Heart left ventricle (tissue), 16 donors: ENCODE data around the gene BRICD5. TPM values are rescaled to one million over a fixed set of nuclear protein-coding genes. Genes with fewer than 3 reads are reported as not detected.

Experiments
- ATAC-seq, 4 donors: fragments of 200-7000 bp; cut with Tn5 transposase; one replicate each; pipeline ENCODE4 v1.9.1; 2020 to 2022; ENCODE audit warnings: moderate library complexity in 4 of 4, mild to moderate bottlenecking in 3 of 4, moderate number of reproducible peaks in 1 of 4
- DNase-seq, 5 donors: peaks; one replicate each; pipeline ENCODE4 v3.0.0-alpha.2; 2020
- H3K27ac ChIP-seq, 12 donors: fragments of 200-600 bp; sonication (generic) in 4 of 12; one replicate each; pipeline versions ENCODE4 v1.5.0 to v1.8.0; 2016 to 2022; ENCODE audit warnings: mild to moderate bottlenecking in 2 of 12
- H3K27me3 ChIP-seq, 9 donors: fragments of 200-600 bp; sonication (generic) in 2 of 9; one replicate each; pipeline versions ENCODE4 v1.5.1 to v1.8.0; 2016 to 2022; ENCODE audit warnings: mild to moderate bottlenecking in 3 of 9
- H3K36me3 ChIP-seq, 9 donors: fragments of 200-600 bp; sonication (generic) in 2 of 9; one replicate each; pipeline versions ENCODE4 v1.5.0 to v1.8.0; 2018 to 2022; ENCODE audit warnings: mild to moderate bottlenecking in 2 of 9
- H3K4me1 ChIP-seq, 12 donors: fragments of 200-600 bp; sonication (generic) in 4 of 12; one replicate each; pipeline versions ENCODE4 v1.5.0 to v1.8.0; 2016 to 2022; ENCODE audit warnings: mild to moderate bottlenecking in 3 of 12
- H3K4me3 ChIP-seq, 12 donors: fragments of 200-600 bp; sonication (generic) in 4 of 12; one replicate each; pipeline versions ENCODE4 v1.5.0 to v1.8.0; 2017 to 2022; ENCODE audit warnings: mild to moderate bottlenecking in 9 of 12, moderate library complexity in 4 of 12
- H3K9me3 ChIP-seq, 12 donors: fragments of 200-600 bp; sonication (generic) in 4 of 12; one replicate each; pipeline versions ENCODE4 v1.5.0 to v1.8.0; 2016 to 2022; ENCODE audit warnings: mild to moderate bottlenecking in 1 of 12
- POLR2A ChIP-seq, 2 donors: fragments of 450-650 bp; IDR thresholded peaks; one replicate each; pipeline ENCODE4 v1.6.1; 2017; ENCODE audit warnings: antibody characterized with exemption in 2 of 2, mild to moderate bottlenecking in 2 of 2, moderate library complexity in 2 of 2
- WGBS, 4 donors: extraction: QIAGEN DNeasy Blood & Tissue Kit in 2 of 4; methylation state at CpG; one replicate each; pipeline versions ENCODE4 v1.1.5 to v1.1.7; 2013 to 2018; 5-methylcytosine and 5-hydroxymethylcytosine counted together
- intact Hi-C, 10 donors: fragments of 100-400 bp; cut with DNase I; formaldehyde crosslinking; loops; one replicate each; pipeline versions ENCODE4 v1.11.1 to v1.14.2; 2022
- polyA plus RNA-seq, 2 donors: library from polyadenylated mRNA; stranded (reverse); fragments of 200-250 nt; gene quantifications; one replicate each; pipeline ENCODE4 v1.2.3, GENCODE V29; 2013
- total RNA-seq, 9 donors: library from RNA; depleted of rRNA in 2 of 9; stranded (reverse); fragments of >200 nt in 2 of 9; fragmentation: NEBNext Ultra II Directional in 3 of 9; extraction: Animal tissue kit (Norgen Biotek cat#: 25700) in 3 of 9; gene quantifications; one replicate each; pipeline versions ENCODE4 v1.1.0 to v1.2.4, GENCODE V29; 2016 to 2023
- TF ChIP-seq, protein P1 (sequence below), 12 donors: fragments of 200-600 bp; sonication (generic) in 4 of 12; IDR thresholded peaks; one replicate each; pipeline versions ENCODE4 v1.5.0 to v1.8.0; 2018 to 2022; ENCODE audit warnings: antibody characterized with exemption in 12 of 12, mild to moderate bottlenecking in 5 of 12
- donor health status: ischemic (EF 13 %, LVEDD 7.1; RV severe dilation, severe dysfunction).
- donor health status: healthy with polysubstance abuse.
- donor health status: DM: no; HTN: yes; CAD: no.
- donor health status: DM: no; HTN: no; CAD: no.
- donor health status: ischemic (EF 25% LVEDD 6.9; RV normal size, moderate dysfunction).
- donor health status: ischemic (EF 25% LVEDD 5.7; RV mildly dilated, moderate dysfunction).
- donor health status: healthy.
- donor health status: DM: yes; HTN: yes; CAD: no.
- donor health status: ischemic (EF 35%, LVEDD 5.7; RV mildly dilated, moderate dysfunction).
- donor health status: nonischemic (EF 11% LVEDD 7.7; RV severe dilation, severe dysfunction).
- donor health status: DM: yes; HTN: yes; CAD: no.
- donor health status: PGD.
- donor health status: ischemic (EF 29% LVEDD 5.4; RV normal size, mild dysfunction).
- donor health status: nonischemic (EF 23%, LVEDD 6.1; RV moderate dilation, normal function).

Gene BRICD5
- total and polyA plus RNA-seq, 11 donors = 1.7 to 11.7 (median 5.5) TPM

- H3K36me3 ChIP-seq = peaks cover 3 to 64% (median 50%) of the 10 kb centered on the region in 9 donors
- peak in 2 of 4 donors; percentile 1 to 5 for ATAC-seq
- 67 to 80% (median 76%) methylated on average over 11 to 15 of the region's 15 CpGs for WGBS, 4 donors
- no peak overlapping the region for H3K27ac ChIP-seq
- H3K4me1 ChIP-seq = peaks cover 0 to 31% (median 23%) of the 10 kb centered on the region in 12 donors
- DNase-seq = no peak
- intact Hi-C loops = no loop called here
- TF ChIP-seq, protein P1, sequence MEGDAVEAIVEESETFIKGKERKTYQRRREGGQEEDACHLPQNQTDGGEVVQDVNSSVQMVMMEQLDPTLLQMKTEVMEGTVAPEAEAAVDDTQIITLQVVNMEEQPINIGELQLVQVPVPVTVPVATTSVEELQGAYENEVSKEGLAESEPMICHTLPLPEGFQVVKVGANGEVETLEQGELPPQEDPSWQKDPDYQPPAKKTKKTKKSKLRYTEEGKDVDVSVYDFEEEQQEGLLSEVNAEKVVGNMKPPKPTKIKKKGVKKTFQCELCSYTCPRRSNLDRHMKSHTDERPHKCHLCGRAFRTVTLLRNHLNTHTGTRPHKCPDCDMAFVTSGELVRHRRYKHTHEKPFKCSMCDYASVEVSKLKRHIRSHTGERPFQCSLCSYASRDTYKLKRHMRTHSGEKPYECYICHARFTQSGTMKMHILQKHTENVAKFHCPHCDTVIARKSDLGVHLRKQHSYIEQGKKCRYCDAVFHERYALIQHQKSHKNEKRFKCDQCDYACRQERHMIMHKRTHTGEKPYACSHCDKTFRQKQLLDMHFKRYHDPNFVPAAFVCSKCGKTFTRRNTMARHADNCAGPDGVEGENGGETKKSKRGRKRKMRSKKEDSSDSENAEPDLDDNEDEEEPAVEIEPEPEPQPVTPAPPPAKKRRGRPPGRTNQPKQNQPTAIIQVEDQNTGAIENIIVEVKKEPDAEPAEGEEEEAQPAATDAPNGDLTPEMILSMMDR (IDR thresholded peaks at IDR 0.05) = no peak
- no peak for TF ChIP-seq POLR2A (IDR thresholded peaks at IDR 0.05)
- H3K27me3 ChIP-seq = peaks cover 0 to 24% (median 6%) of the 10 kb centered on the region in 9 donors
- no peaks in the 10 kb centered on the region for H3K9me3 ChIP-seq
- no peak overlapping the region for H3K4me3 ChIP-seq
Measured at GRCh38 chr16:2238838-2239675, 28.4 kb upstream of the BRICD5 start.

GRCh38 chr16:2238150-2238837 is 27.6 kb upstream of the BRICD5 start:
- no peak overlapping the region for H3K4me3 ChIP-seq
- peaks cover 0 to 31% (median 23%) of the 10 kb centered on the region in 12 donors for H3K4me1 ChIP-seq
- TF ChIP-seq, protein P1 (IDR thresholded peaks at IDR 0.05) = no peak
- TF ChIP-seq POLR2A (IDR thresholded peaks at IDR 0.05) = no peak
- no peaks in the 10 kb centered on the region for H3K9me3 ChIP-seq
- no peak for DNase-seq
- intact Hi-C loops = no loop called here
- no peak overlapping the region for H3K27ac ChIP-seq
- peaks cover 3 to 63% (median 51%) of the 10 kb centered on the region in 9 donors for H3K36me3 ChIP-seq
- WGBS, 4 donors = 48 to 56% (median 53%) methylated on average over 2 to 18 of the region's 18 CpGs
- ATAC-seq = peak in 3 of 4 donors; percentile 19 to 40 (median 22)
- peaks cover 0 to 24% (median 6%) of the 10 kb centered on the region in 9 donors for H3K27me3 ChIP-seq

- WGBS, 4 donors = 6 to 25% (median 11%) methylated on average over 27 to 65 of the region's 65 CpGs
- TF ChIP-seq, protein P1 (IDR thresholded peaks at IDR 0.05) = no peak
- TF ChIP-seq POLR2A (IDR thresholded peaks at IDR 0.05) = no peak
- ATAC-seq = peak in 3 of 4 donors; percentile 15 to 32 (median 17)
- H3K4me1 ChIP-seq = peaks cover 0 to 31% (median 23%) of the 10 kb centered on the region in 12 donors
- peak overlapping the region in 7 of 12 donors; percentile 1 to 48 (median 38) for H3K4me3 ChIP-seq
- no peak overlapping the region for H3K27ac ChIP-seq
- peaks cover 0 to 24% (median 6%) of the 10 kb centered on the region in 9 donors for H3K27me3 ChIP-seq
- no peaks in the 10 kb centered on the region for H3K9me3 ChIP-seq
- intact Hi-C loops = no loop called here
- peaks cover 3 to 62% (median 51%) of the 10 kb centered on the region in 9 donors for H3K36me3 ChIP-seq
- no peak for DNase-seq
Measured at GRCh38 chr16:2237493-2238149, 27.0 kb upstream of the BRICD5 start.
